ENCODE data around the gene CDC42BPA.
"Not testable (repeated sequence)": the region's sequence is repeated elsewhere in the genome, so short reads cannot be mapped to it uniquely, and the experiment has no call there.

DNA sequence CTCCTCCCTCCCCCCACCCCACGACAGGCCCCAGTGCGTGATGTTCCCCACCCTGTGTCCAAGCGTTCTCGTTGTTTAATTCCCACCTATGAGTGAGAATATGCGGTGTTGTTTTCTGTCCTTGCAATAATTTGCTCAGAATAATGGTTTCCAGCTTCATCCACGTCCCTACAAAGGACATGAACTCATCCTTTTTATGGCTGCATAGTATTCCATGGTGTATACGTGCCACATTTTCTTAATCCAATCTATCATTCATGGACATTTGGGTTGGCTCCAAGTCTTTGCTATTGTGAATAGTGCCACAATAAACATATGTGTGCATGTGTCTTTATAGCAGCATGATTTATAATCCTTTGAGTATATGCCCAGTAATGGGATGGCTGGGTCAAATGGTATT is 87.2 kb downstream of the CDC42BPA start:
- TF ChIP-seq, protein P1, sequence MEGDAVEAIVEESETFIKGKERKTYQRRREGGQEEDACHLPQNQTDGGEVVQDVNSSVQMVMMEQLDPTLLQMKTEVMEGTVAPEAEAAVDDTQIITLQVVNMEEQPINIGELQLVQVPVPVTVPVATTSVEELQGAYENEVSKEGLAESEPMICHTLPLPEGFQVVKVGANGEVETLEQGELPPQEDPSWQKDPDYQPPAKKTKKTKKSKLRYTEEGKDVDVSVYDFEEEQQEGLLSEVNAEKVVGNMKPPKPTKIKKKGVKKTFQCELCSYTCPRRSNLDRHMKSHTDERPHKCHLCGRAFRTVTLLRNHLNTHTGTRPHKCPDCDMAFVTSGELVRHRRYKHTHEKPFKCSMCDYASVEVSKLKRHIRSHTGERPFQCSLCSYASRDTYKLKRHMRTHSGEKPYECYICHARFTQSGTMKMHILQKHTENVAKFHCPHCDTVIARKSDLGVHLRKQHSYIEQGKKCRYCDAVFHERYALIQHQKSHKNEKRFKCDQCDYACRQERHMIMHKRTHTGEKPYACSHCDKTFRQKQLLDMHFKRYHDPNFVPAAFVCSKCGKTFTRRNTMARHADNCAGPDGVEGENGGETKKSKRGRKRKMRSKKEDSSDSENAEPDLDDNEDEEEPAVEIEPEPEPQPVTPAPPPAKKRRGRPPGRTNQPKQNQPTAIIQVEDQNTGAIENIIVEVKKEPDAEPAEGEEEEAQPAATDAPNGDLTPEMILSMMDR (IDR thresholded peaks at IDR 0.05), result not testable (repeated sequence)
- TF ChIP-seq POLR2A (IDR thresholded peaks at IDR 0.05), result not testable (repeated sequence)
